GM12892 (cell line): Measurements from ENCODE around the gene LYSMD3. TPM values are rescaled to one million over a fixed set of nuclear protein-coding genes. Genes with fewer than 3 reads are reported as not detected.
"Not testable (repeated sequence)": the region's sequence is repeated elsewhere in the genome, so short reads cannot be mapped to it uniquely, and the experiment has no call there.

Experiments
- DNase-seq: peaks from one replicate; pipeline ENCODE4 v3.0.0; 2011; ENCODE audit not compliant: insufficient read length
- FAIRE-seq: peaks from 2 replicates; lab custom pipeline; 2011; peaks lifted over from hg19 to GRCh38; lab: Jason Lieb, UNC
- POLR2A ChIP-seq: IDR thresholded peaks from 2 replicates; pipeline ENCODE4 v1.6.1; 2011; ENCODE audit warnings: low read depth, low read length, control low read depth
- POLR2AphosphoS5 ChIP-seq: IDR thresholded peaks from 2 replicates; pipeline ENCODE4 v1.6.1; 2011; ENCODE audit warnings: low read depth, low read length, control low read depth
- TAF1 ChIP-seq: IDR thresholded peaks from 2 replicates; pipeline ENCODE4 v1.6.1; 2011; ENCODE audit warnings: low read depth, mild to moderate bottlenecking, control low read depth, low read length, borderline replicate concordance
- polyA plus RNA-seq: library from polyadenylated mRNA; unstranded; fragments of >200 nt; gene quantifications from one replicate; pipeline ENCODE4 v1.2.1, GENCODE V29; 2012; ENCODE audit warnings: missing spikeins, inconsistent platforms; ENCODE audit not compliant: missing spikeins

LYSMD3 gene
- polyA plus RNA-seq, result 7.3 TPM

DNA sequence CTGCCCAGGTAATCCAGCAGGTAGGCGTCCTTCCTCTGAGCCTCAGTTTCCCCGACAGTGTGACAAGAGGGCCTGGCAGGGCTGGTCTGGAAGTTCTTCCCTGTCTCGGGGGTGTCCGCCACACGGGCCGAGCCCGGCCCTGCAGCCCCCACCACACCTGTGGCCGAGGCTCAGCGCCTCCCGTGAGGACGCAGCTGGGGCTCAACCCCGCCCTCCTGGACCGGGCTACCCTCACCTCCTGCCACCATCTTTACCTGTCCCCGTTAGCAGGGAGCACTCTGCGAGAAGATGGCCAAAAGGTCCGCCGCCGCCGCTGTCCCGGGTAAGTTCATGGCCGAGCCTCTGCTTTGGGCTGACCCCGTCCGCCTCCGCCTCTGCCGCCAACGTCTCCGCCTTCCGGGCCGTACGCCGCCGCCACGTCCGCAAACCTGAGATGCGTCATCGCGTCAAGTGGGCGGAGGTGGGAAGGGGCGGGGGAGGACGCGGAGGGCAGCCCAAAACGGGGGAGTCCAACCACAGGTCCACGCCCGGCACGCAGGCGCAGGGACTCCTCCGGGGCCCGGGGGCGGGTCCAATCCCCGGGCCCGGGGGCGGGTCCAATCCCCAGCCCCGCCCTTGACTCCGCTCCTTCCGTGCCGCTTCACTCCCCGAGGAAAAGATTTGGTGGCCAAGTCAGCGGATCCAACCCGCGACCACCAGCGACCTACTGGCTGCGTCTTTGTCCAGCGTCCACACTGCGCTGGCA, at the start of gene LYSMD3:
TSS of gene LYSMD3 (minus strand) at position 391 of the 745 bp plus-strand sequence. CDS start 4,295 bp downstream, outside the sequence.
- DNase-seq (peak; percentile 83), FAIRE-seq (peak; percentile 98)
- TF ChIP-seq POLR2AphosphoS5 (peak; percentile 57; the same call in 1 of the 2 replicates), POLR2A (peak; percentile 80; the same call in 1 of the 2 replicates), TAF1 (peak; percentile 53; the same call in 1 of the 2 replicates)

DNA sequence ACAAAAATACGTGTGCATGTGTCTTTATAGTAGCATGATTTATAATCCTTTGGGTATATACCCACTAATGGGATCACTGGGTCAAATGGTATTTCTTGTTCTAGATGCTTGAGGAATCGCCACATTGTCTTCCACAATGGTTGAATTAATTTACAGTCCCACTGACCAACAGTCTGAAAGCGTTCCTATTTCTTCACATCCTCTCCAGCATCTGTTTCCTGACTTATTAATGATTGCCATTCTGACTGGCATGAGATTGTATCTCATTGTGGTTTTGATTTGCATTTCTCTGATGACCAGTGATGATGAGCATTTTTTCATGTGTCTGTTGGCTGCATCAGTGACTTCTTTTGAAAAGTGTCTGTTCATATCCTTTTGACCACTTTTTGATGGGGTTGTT, 47.2 kb upstream of the LYSMD3 start:
- DNase-seq, FAIRE-seq: not testable (repeated sequence)

GRCh38 chr5:90575712-90576111, 46.3 kb upstream of the LYSMD3 start:
- TF ChIP-seq POLR2AphosphoS5 (no peak), POLR2A (no peak), TAF1 (no peak)
- no peak for FAIRE-seq

GRCh38 chr5:90571147-90571773, 41.9 kb upstream of the LYSMD3 start:
- TF ChIP-seq POLR2A (no peak), POLR2AphosphoS5 (no peak), TAF1 (no peak)
- no peak for FAIRE-seq
- DNase-seq, result no peak

More at GRCh38 chr5:90575712-90576111, 46.3 kb upstream of the LYSMD3 start:
- no peak for DNase-seq

- FAIRE-seq, result no peak
- DNase-seq, result no peak
- TF ChIP-seq POLR2AphosphoS5 (no peak), TAF1 (no peak), POLR2A (no peak)
These were observed 40.6 kb upstream of the LYSMD3 start for GRCh38 chr5:90570034-90570433.

- FAIRE-seq, result no peak
- TF ChIP-seq TAF1 (no peak), POLR2A (no peak), POLR2AphosphoS5 (no peak)
These were observed 39.7 kb upstream of the LYSMD3 start for GRCh38 chr5:90569084-90569483.

GRCh38 chr5:90565491-90565890, 36.1 kb upstream of the LYSMD3 start:
- no peak for FAIRE-seq

More at GRCh38 chr5:90569084-90569483, 39.7 kb upstream of the LYSMD3 start:
- no peak for DNase-seq

GRCh38 chr5:90563108-90563507, 33.7 kb upstream of the LYSMD3 start:
- TF ChIP-seq TAF1, result no peak
- TF ChIP-seq POLR2AphosphoS5, result no peak
- TF ChIP-seq POLR2A, result no peak
- DNase-seq, result no peak
- no peak for FAIRE-seq

More at GRCh38 chr5:90565491-90565890, 36.1 kb upstream of the LYSMD3 start:
- TF ChIP-seq POLR2AphosphoS5 (no peak), TAF1 (no peak), POLR2A (no peak)
- DNase-seq, result no peak

DNA sequence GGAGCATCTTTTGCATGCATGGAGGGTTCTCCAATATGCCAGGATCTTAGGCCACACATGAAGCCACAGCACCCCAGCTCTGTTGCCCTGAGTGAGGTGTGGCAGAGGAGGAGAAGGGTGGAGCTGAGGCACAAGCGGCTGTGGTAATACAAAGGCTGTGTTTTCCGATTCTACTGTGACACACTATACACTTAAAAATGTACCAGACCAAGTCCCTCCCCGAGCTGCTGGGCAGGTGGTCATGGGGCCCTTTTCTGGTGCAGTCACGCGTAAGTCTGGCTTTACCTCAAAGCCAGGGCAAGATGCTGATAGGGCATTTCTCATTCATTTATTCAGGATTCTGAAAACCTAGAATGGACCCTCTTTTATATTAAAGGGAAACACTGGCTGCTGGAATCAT, 33.0 kb upstream of the LYSMD3 start:
- TF ChIP-seq TAF1, result no peak
- TF ChIP-seq POLR2A, result no peak
- no peak for TF ChIP-seq POLR2AphosphoS5
- FAIRE-seq (no peak), DNase-seq (no peak)

DNA sequence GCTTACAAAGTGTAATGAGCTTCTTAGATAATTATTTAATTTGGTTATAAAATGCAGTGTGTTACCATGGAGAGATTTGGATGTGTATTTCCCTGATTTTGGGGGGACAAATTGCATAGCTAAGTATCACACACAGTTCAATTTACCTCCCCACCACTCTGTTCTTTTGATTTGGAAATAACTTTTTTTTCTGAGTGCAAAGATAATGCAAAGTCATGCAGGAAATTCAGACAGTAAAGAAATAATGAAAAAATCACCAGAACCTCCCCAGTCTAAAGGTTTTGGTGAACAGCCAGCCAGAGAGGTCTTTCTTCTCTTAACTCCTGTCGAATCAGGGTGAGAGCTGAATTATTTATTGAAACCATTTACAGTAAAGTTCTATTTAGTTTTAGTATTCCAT, 32.4 kb upstream of the LYSMD3 start:
- DNase-seq (no peak), FAIRE-seq (no peak)
- TF ChIP-seq POLR2AphosphoS5, result no peak
- no peak for TF ChIP-seq TAF1

DNA sequence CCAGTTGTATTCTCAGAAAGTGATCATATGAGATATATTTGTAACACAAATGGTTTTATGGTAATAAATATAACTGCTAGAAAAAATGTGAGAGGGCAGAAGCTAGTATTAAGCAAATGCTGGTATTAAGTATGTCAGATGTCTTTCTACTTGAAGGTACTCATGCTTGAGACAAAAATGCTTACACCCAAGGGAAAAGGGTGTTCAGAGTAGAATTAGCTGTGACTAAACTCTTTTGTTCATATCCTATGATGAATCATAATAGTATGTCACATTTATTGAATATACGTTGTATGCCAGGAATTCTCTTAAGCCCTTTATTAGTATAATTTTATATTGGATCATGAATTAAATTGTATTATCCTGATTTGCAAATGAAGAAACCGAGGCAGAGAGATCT, 31.4 kb upstream of the LYSMD3 start:
- no peak for FAIRE-seq
- TF ChIP-seq POLR2A (no peak), POLR2AphosphoS5 (no peak), TAF1 (no peak)
- DNase-seq, result no peak

- DNase-seq, result peak; percentile 5
- TF ChIP-seq TAF1 (no peak), POLR2AphosphoS5 (no peak), POLR2A (no peak)
- FAIRE-seq, result no peak
These were observed 29.2 kb upstream of the LYSMD3 start, which contains the start of gene ADGRV1 for GRCh38 chr5:90558344-90559192. Gene ADGRV1 (plus strand): TSS chr5:90558797. CDS start chr5:90558896, 99 bp downstream.
